GM12865 (cell line): ENCODE results near the gene PTCH2.
"Not testable (repeated sequence)": the region's sequence is repeated elsewhere in the genome, so short reads cannot be mapped to it uniquely, and the experiment has no call there.

ENCODE experiments used
- DNase-seq: peaks from one replicate; pipeline ENCODE4 v3.0.0; 2010; ENCODE audit warnings: low read depth
- H3K4me3 ChIP-seq: 2 replicates; pipeline ENCODE4 v1.5.1; 2011; ENCODE audit warnings: mild to moderate bottlenecking, low read depth, low read length, control low read depth
- CTCF ChIP-seq: IDR thresholded peaks from 2 replicates; pipeline ENCODE4 v1.5.1; 2011; ENCODE audit warnings: low read length, control low read depth, low read depth, inconsistent platforms; ENCODE audit not compliant: insufficient read depth; ENCODE audit errors: missing control alignments

Gene PTCH2

DNA sequence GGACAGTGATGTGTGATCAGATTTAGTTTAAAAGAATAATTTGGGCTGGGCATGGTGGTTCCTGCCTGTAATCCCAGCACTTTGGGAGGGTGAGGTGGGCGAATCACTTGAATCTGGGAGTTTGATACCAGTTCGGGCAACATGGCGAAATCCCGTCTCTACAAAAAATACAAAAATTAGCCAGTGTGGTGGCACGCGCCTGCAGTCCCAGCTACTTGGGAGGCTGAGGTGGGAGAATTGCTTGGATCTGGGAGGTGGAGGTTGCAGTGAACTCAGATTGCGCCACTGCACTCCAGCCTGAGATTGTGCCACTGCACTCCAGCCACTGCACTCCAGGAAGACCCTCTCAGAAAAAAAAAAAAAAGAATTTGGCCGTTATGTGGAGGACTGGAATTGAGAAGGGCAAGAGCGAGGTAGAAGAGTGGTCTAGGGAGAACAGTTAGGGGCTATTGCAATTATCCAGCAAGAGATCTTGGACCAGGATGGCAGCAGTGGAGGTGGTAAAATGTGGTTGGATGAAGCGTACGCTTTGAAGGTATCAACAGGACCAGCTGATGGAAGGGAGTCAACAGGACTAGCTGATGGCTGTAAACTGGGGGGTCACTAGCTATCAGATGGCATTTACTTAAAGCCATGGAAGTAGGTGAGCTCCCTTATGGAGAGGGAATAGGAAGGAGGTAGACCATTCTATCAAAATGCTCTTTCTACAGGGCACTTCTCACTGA, 25.1 kb downstream of the PTCH2 start:
- no peak overlapping the region for H3K4me3 ChIP-seq
- no peak for TF ChIP-seq CTCF
- DNase-seq = no peak

GRCh38 chr1:44817307-44817706, 25.7 kb downstream of the PTCH2 start:
- DNase-seq = no peak
- TF ChIP-seq CTCF = no peak
- H3K4me3 ChIP-seq = no peak overlapping the region

- not testable (repeated sequence) for H3K4me3 ChIP-seq, DNase-seq
These were observed 27.1 kb downstream of the PTCH2 start for GRCh38 chr1:44815926-44816325.

GRCh38 chr1:44812822-44813543, 30.1 kb downstream of the PTCH2 start:
- no peak for TF ChIP-seq CTCF
- DNase-seq = no peak
- no peak overlapping the region; the same call in 1 of the 2 replicates for H3K4me3 ChIP-seq

DNA sequence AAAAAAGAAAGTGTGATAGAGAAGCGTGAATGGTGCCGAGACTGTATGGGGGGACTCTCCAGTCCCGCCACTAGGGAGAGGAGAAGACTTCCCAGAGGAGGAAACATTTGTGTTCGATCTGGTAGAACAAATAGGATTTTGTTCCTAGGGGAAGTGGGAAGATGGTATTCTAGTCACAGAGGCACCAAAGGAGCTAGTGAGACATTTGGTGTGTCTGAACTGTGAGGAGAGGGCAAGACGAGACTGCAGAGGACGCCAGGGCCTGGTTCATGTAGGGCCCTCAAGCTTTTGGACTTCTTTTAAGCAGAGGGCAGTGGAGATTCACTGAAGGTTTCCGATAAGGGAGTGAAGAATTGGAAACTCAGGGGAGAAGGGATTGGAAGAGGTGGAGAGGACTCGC, 31.8 kb downstream of the PTCH2 start:
- no peak for TF ChIP-seq CTCF
- no peak for DNase-seq
- no peak overlapping the region for H3K4me3 ChIP-seq

GRCh38 chr1:44810762-44811105, 32.3 kb downstream of the PTCH2 start:
- H3K4me3 ChIP-seq, DNase-seq: not testable (repeated sequence)

- no peak for TF ChIP-seq CTCF
- DNase-seq = peak; percentile 55
These were observed 32.8 kb downstream of the PTCH2 start for GRCh38 chr1:44810101-44810761.

More at GRCh38 chr1:44810101-44810761, 32.8 kb downstream of the PTCH2 start:
- H3K4me3 ChIP-seq = peak overlapping the region; percentile 9; the same call in 1 of the 2 replicates
